ENCODE data around the gene SNAI1.
A peak's percentile ranks its signal among the peaks of the same experiment; 100 is the strongest.
"Not testable (repeated sequence)": the region's sequence is repeated elsewhere in the genome, so short reads cannot be mapped to it uniquely, and the experiment has no call there.

The SNAI1 gene

DNA sequence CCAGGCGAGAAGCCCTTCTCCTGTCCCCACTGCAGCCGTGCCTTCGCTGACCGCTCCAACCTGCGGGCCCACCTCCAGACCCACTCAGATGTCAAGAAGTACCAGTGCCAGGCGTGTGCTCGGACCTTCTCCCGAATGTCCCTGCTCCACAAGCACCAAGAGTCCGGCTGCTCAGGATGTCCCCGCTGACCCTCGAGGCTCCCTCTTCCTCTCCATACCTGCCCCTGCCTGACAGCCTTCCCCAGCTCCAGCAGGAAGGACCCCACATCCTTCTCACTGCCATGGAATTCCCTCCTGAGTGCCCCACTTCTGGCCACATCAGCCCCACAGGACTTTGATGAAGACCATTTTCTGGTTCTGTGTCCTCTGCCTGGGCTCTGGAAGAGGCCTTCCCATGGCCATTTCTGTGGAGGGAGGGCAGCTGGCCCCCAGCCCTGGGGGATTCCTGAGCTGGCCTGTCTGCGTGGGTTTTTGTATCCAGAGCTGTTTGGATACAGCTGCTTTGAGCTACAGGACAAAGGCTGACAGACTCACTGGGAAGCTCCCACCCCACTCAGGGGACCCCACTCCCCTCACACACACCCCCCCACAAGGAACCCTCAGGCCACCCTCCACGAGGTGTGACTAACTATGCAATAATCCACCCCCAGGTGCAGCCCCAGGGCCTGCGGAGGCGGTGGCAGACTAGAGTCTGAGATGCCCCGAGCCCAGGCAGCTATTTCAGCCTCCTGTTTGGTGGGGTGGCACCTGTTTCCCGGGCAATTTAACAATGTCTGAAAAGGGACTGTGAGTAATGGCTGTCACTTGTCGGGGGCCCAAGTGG, 5.3 kb downstream of the SNAI1 start:
- Histone ChIP-seq H3K27ac (peak overlapping the region in 1 of 2 donors; percentile 73), H3K4me3 (peak overlapping the region; percentile 18)
- no peak for DNase-seq (ENCODE audit: low spot score)
- TF ChIP-seq, protein P1, sequence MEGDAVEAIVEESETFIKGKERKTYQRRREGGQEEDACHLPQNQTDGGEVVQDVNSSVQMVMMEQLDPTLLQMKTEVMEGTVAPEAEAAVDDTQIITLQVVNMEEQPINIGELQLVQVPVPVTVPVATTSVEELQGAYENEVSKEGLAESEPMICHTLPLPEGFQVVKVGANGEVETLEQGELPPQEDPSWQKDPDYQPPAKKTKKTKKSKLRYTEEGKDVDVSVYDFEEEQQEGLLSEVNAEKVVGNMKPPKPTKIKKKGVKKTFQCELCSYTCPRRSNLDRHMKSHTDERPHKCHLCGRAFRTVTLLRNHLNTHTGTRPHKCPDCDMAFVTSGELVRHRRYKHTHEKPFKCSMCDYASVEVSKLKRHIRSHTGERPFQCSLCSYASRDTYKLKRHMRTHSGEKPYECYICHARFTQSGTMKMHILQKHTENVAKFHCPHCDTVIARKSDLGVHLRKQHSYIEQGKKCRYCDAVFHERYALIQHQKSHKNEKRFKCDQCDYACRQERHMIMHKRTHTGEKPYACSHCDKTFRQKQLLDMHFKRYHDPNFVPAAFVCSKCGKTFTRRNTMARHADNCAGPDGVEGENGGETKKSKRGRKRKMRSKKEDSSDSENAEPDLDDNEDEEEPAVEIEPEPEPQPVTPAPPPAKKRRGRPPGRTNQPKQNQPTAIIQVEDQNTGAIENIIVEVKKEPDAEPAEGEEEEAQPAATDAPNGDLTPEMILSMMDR (IDR thresholded peaks at IDR 0.05), result no peak

DNA sequence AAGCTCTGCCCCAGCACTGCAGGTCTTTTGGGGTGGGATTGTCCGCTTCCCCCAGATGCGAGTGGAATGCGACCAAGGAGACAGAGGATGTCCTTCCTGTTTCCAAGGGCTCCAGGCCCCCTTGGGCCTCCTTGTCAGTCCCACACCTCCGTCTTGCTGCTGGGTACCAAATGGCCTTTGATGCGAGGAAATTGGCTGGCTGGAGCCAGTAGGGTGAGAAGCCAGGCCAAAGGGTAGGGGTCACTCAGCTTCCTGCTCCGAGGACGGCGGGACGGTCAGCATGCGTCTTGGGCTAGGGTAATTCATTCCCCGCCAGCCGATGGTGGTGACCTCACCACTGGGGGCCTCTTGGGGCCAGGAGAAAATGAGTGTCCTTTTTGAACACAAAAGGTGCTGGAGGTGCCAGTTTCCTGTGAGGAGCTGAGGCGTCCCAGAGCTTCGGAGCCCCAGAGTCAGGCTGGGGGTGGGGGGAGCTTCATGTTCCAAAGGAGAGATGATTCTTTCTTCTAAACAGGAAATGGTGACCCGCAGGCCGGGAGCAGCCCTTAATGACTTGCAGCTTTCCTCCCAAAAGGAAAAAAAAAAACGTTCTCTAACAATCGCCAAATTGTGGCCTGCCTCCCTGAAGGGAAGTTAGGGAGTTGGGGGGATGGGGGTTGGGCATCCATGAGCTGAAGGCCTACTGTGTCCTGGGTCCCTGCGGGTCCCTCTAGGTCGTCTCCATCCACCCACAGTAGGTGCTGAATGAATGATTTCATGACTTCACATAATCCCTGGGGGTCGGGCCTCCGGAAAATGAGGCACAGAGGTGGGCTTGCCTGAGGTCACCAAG, 6.7 kb downstream of the SNAI1 start:
- DNase-seq (ENCODE audit: low spot score), result peak; percentile 82
- Histone ChIP-seq H3K27ac (peak overlapping the region; percentile 12 to 82), H3K4me3 (peak overlapping the region; percentile 13)
- TF ChIP-seq, protein P1 (IDR thresholded peaks at IDR 0.05), result no peak

DNA sequence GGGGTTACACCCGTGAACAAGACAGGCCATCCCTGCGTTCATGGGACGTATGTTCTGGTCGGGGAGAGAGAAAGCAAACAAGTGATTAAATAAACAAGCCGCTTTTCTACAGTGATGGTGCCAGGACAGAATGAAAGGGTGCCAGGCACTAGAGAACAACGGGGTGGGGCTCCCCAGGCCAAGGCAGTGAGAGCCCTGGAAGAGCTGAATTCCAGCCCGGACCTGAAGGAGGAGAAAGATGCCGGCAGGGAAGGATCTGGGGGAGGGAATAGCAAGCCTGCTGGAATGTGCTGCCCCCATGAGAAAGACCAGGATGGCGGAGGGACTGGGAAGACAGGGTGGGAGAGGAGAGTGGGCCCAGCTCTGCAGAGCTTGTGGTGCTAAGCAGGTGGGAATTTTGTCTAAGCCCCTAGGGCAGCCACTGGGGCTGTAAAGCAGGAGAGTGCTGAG, 7.5 kb downstream of the SNAI1 start:
- DNase-seq (ENCODE audit: low spot score), result no peak
- peak overlapping the region; percentile 12 to 82 for H3K27ac ChIP-seq
- no peak overlapping the region for H3K4me3 ChIP-seq
- TF ChIP-seq, protein P1 (IDR thresholded peaks at IDR 0.05), result no peak

DNA sequence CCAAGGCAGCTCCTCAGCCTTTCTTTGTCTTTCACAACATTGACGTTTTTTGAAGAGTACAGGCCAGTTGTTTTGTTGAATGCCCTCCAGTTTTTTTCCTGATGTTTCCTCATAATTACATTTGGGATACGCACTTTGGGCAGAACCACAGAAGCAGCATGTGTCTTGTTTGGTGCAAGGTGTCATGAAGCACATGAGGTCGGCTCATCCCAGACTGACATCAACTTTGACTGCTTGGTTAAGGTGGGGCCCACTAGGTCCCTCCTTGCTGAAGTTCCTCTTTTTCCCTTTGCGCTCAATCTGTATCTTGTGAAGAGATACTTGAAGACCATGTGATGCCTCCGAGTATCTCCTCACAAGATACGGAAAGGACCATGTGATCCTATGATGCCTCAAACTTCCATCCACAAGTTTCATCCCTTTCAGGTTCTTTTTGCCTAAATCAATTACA, 10.5 kb downstream of the SNAI1 start:
- H3K4me3 ChIP-seq, result no peak overlapping the region
- DNase-seq (ENCODE audit: low spot score), result no peak
- no peak overlapping the region for H3K27ac ChIP-seq
- TF ChIP-seq, protein P1 (IDR thresholded peaks at IDR 0.05), result no peak

DNA sequence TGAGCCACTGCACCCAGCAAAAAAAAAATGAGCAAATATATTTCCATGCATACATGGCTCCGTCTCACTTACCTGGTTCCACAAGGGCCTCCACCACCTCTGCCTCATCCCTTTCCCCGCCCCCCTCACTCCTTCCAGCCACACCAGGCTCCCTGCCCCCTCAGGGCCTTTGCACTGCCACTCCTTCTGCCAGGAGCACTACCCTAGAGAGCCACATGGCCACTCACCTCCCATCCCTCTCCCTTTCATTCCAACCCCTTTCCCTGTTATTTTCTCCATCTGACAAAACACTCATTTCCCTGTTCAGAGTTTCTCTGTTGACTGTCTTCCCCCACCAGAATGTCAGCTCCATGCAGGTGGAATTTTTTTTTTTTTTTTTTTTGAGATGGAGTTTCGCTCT, 12.8 kb downstream of the SNAI1 start:
- no peak overlapping the region for H3K4me3 ChIP-seq
- no peak overlapping the region for H3K27ac ChIP-seq
- TF ChIP-seq, protein P1 (IDR thresholded peaks at IDR 0.05), result no peak
- no peak for DNase-seq (ENCODE audit: low spot score)

DNA sequence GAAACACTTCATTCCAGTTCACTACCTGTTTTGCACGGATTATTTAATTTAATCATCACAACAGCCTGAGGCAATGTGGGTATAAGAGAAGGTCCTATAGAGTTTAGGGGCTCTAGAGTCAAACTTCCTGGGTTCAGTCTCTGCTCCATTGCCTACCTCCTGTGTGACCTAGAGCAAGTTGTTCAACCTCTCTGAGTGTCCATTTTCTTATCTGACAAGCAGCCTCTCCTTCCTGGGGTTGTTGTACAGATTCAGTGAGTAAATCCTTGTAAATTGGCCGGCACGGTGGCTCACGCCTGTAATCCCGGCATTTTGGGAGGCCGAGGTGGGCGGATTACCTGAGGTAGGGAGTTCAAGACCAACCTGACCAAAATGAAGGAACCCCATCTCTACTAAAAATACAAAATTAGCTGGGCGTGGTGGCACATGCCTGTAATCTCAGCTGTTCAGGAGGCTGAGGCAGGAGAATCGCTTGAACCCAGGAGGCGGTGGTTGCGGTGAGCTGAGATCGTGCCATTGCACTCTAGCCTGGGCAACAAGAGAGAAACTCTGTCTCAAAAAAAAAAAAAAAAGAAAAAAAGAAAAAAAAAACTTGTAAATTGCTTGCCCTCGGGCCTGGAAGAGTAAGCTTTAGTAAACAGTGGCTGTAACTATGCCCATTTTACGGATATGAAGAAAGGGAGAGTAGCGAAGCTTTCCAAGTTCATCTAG, 15.9 kb downstream of the SNAI1 start:
- not testable (repeated sequence) for H3K27ac ChIP-seq; H3K4me3 ChIP-seq; DNase-seq (ENCODE audit: low spot score)

DNA sequence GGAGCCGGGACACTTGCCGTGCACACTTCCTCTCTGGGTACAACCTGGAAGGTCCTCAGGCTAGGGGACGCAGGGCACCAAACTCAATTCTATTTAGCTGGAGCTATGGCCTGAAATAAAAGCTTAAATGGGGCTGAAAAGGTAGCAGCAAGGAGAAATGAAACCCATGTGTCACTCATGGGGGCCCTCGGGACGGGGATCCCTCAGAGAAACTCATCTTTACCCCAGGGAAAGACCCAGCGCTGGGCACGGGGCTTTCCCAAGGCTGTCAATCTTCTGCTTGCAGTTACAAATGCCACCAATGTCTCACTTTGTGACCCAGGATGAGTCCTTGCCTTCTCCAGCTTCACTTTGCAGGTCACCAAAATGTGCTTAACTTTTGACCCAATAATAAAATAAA, 16.5 kb downstream of the SNAI1 start:
- H3K4me3 ChIP-seq, result no peak overlapping the region
- no peak for DNase-seq (ENCODE audit: low spot score)
- TF ChIP-seq, protein P1 (IDR thresholded peaks at IDR 0.05), result no peak
- no peak overlapping the region for H3K27ac ChIP-seq

DNA sequence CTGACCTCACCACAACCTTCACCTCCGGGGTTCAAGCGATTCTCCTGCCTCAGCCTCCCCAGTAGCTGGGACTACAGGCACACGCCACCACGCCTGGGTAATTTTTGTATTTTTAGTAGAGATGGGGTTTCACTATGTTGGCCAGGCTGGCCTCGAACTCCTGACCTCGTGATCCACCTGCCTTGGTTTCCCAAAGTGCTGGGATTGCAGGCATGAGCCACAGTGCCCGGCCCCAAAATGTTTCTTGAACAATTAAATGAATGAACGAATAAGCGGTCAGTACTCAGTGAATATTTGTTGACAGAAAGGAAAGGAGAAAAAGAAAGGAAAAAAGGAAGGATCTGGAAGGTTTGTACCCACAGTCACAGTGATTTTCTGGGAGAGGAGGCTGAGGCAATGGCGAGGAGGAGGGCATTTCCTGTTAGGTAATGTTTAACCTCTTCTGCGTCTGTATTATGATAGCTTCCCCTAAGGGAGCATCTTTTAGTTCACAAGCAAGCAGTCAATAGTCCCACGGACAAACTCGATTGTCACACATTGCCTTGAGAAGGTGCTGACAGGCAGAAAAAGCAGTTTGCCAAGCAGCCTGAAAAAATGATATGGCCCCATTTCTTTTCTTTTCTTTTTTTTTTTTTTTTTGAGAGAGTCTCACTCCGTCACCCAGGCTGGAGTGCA, 17.9 kb downstream of the SNAI1 start:
- H3K4me3 ChIP-seq; H3K27ac ChIP-seq; DNase-seq (ENCODE audit: low spot score): not testable (repeated sequence)

Data from coronary artery (tissue), 2 donors.